Suprapubic skin (tissue), 3 donors: ENCODE data around the gene CTNNA3.

Experiments
- EP300 ChIP-seq: sonication (generic); formaldehyde crosslinking; IDR thresholded peaks from one replicate; pipeline ENCODE4 v1.6.1; 2017; ENCODE audit warnings: antibody characterized with exemption
- POLR2A ChIP-seq, 2 donors: fragments of 450-650 bp; IDR thresholded peaks; one replicate each; pipeline ENCODE4 v1.6.1; 2017; ENCODE audit warnings: antibody characterized with exemption in 2 of 2, mild to moderate bottlenecking in 2 of 2, moderate library complexity in 2 of 2
- TF ChIP-seq, protein P1 (sequence below), 2 donors: fragments of 200-600 bp in 1 of 2; fragments of 450-650 bp in 1 of 2; sonication (generic) in 1 of 2; IDR thresholded peaks; one replicate each; pipeline ENCODE4 v1.5.1; 2016 to 2019; ENCODE audit warnings: antibody characterized with exemption in 2 of 2, mild to moderate bottlenecking in 1 of 2, moderate library complexity in 1 of 2

DNA sequence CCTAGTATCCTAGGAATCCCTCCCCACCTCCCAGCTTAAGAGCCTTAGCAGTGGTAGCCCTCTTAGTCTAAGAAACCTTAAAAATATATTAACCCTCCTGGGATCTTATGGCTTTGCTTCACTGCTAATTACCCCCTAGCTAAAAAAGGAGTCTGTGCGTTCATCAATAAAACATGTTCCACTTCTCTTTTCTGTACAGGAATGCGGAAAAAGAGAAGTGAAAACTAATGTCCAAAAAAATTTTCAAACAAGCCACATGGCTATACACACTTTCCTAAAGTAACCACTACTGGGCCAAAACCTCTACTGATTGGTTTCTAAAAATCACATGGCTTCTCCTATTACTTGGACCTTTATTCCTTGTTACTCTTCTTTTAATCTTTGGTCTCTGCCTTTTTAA lies 1437.3 kb downstream of the CTNNA3 start:
- TF ChIP-seq POLR2A (IDR thresholded peaks at IDR 0.05), result no peak
- TF ChIP-seq EP300, result no peak
- TF ChIP-seq, protein P1, sequence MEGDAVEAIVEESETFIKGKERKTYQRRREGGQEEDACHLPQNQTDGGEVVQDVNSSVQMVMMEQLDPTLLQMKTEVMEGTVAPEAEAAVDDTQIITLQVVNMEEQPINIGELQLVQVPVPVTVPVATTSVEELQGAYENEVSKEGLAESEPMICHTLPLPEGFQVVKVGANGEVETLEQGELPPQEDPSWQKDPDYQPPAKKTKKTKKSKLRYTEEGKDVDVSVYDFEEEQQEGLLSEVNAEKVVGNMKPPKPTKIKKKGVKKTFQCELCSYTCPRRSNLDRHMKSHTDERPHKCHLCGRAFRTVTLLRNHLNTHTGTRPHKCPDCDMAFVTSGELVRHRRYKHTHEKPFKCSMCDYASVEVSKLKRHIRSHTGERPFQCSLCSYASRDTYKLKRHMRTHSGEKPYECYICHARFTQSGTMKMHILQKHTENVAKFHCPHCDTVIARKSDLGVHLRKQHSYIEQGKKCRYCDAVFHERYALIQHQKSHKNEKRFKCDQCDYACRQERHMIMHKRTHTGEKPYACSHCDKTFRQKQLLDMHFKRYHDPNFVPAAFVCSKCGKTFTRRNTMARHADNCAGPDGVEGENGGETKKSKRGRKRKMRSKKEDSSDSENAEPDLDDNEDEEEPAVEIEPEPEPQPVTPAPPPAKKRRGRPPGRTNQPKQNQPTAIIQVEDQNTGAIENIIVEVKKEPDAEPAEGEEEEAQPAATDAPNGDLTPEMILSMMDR (IDR thresholded peaks at IDR 0.05), result no peak
